HG03135 (cell line): ENCODE data around the gene MBNL3.

ENCODE experiments used
- ATAC-seq: cut with Tn5 transposase; IDR thresholded peaks from one replicate; pipeline ENCODE4 v1.9.1; 2021; ENCODE audit warnings: mild to moderate bottlenecking, moderate library complexity; ENCODE audit not compliant: unreplicated experiment

The MBNL3 gene

GRCh38 chrX:132423323-132423722 lies 65.5 kb downstream of the MBNL3 start:
- ATAC-seq = no peak

DNA sequence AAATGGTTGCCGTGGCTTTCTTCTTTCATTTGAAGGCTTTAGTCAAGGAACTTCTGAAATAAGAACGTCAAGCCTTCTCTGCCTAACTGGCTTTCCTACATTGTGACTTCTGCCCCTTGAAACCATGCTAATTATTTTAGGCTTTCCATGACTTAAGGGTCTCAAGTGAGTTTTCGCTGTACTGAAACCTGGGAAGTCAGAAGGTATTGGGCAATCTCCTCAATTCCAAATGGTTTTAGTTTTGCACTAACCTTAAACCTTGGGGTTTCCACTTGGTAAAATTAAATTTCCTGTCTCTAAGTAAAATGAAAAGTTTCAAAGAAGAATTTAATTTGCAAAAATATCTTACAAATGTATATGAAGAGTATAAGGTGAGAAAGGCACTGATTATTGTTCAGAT lies 73.8 kb downstream of the MBNL3 start:
- ATAC-seq = no peak

DNA sequence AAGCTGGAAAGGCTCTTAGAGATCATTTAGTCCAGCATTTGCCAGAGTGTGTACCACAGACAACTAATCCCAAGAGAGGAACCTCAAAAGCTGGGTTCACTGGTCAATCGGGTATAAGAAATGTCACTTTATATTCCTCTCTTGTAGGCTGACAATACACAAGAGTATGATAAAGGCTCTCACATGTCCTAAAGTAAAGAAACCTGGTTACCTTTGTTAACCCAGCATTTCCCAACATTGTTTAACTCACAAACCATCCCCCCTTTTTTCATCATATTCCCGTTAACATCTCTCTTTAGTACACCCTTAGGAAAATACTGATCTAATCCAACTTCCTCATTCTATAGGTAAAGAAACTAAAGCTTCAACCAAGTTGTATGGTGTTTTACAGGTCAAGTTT lies 74.4 kb downstream of the MBNL3 start:
- no peak for ATAC-seq

DNA sequence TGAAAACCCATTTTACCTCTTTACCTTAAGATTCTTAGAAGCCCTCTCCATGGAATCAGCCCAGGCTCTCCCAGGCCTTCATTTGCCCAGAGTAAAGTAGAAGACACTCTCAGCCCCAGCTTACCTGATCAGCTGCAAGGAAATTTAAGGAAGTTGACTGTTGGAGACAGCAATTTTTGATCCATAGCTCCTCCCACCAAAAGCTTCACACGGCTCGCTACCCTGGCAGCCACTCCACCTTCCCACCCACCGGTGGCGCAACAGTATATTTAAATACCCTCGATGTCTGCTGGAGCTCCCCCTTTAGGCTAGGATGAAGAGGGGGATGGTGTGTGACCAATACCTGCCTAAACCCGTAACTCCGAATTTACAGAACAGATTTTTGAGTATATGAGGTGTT lies 75.4 kb downstream of the MBNL3 start:
- no peak for ATAC-seq

- no peak for ATAC-seq
These were observed 76.6 kb downstream of the MBNL3 start for GRCh38 chrX:132412208-132412607.

DNA sequence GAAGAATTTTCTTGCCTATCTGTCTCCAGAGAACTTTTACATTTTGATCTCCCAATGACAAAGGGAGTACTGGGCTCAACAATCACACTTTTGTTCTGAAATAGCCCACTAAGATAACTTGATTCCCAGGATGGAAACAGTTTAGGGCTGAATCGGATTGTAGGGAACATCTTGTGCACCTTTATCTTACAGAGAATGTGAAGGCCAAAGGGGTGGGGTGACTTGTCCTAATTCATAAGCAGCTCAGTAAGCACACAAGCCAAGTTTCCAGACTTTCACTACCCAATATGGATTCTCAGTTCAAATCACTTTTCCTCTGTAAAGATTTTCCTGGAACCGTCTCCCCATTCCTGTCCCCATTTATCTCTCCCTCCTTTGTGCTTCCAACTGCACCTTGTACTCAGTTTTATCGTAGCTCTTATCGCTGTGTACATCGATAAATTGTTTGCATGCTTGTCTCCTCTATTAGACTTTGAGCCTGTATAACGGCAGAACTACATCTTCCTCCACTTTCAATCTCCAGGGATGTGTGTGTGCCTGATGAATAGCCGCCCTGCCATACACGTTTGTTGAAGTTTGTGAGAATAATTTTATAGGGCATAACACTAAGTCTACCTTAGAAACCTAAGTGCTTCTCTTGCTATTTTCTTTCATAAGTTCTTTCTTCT lies 77.4 kb downstream of the MBNL3 start:
- no peak for ATAC-seq

DNA sequence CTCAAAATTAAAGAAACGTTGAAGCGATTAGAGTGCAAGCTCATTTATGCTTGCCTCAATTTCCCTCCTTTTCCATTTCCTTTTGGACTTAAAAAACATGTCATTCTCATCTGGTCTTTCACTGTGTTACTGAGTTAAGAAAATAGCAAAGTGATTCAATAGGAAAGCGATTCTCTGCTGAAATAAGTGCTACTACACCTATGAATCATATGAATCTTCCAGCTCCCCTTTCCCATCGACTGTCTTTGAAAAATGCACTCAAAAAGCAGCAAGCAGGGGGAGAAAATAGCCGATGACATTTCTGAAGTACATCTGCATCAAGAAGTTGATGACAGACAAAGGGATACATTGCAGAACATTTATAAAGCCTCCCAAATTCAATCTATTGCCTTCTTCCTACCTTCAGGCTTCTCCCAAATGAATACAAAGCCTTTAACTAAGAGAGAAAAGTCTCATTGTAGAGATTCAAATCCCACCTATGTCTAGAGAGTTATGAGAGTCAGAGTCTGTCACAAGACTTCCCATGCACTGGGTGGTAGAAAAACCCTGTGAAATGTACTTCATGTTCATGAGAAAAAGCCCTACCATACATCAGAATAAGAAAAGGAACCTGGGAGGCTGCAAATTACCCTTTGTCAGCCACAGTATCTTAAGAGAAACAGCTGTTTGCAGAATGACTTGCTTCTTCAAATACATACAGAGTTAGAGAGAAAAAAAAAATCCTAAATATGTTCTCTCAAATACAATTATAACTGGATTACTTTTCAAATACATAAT lies 78.9 kb downstream of the MBNL3 start:
- no peak for ATAC-seq

DNA sequence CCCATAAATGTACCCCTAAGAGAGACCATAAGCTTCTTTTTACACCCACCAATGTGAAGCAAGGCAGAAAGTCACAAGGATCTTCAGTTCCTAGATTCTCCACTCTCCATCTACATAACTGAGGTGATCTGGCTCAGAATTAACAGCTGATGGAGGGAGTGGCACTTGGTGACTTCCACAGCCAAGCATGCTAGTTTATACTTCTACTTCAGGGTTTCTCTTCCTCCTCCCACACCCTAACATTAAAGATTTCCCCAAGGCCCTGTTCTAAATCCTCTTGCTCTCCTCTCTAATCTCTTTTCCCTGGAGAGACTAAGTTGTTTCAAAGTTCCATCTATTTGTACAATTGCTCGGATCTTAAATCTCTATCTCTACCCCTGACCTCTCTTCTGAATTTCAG lies 81.1 kb downstream of the MBNL3 start:
- ATAC-seq = no peak

GRCh38 chrX:132406106-132406505 lies 82.7 kb downstream of the MBNL3 start:
- no peak for ATAC-seq

DNA sequence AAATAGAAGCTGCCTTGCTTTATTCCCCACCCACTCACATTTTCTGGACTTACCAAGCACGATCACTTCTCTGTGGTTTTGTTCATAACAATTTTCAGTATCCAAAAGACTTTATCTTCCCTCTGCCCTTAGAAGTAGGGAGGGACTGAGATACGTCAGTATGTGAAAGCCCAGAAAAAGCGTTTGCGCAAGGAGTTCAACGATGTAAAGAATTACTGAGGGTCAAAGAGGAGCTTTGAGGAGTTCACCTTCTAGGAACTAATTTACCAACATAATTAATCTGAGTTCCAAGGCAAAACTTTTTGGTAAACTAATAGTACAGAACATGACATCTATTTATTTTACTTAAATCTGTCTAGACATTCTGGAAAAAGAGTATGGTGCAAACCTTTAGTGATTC lies 84.6 kb downstream of the MBNL3 start:
- no peak for ATAC-seq

GRCh38 chrX:132401935-132402334 lies 86.9 kb downstream of the MBNL3 start:
- no peak for ATAC-seq

- ATAC-seq = no peak
These were observed 88.1 kb downstream of the MBNL3 start for GRCh38 chrX:132400706-132401105.

DNA sequence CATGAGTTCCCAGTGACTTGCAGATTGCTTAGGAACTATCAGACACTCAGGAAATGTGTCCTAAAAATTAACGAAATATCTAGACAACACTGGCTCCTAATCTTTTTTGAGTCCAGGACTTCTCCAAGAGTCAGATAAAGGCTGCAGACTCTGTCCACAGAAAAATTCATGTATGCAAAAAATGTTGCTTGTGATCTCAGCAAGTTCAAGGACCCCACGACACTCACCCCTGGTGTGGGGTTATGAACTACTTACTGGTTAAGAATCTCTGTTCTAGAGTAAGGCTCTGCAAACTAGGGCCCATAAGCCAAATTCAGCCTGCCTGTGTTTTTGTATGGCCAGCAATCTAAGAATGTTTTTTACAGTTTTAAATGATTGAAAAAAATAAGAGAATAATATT lies 93.2 kb downstream of the MBNL3 start:
- no peak for ATAC-seq

GRCh38 chrX:132395026-132395425 lies 93.8 kb downstream of the MBNL3 start:
- ATAC-seq = no peak

DNA sequence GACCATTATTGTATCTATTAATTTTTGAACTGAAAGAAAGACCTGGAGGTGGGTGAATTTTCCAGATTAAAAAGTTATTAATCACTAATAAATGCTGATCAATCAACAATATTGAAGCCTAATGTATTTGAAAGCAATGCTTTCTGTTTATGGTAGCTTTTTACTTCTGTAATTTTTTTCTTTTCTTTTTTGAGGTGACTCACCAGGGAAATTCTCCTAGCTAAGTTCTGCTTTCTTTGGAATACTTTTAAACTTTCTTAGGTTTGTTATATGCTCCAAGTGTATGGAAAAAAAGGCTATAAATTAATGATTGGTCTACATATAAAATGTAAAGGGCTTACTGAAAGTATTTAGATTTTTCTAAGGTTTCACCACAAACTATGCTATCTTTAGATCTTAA lies 94.2 kb downstream of the MBNL3 start:
- ATAC-seq = no peak

- no peak for ATAC-seq
These were observed 94.8 kb downstream of the MBNL3 start for GRCh38 chrX:132393992-132394391.

DNA sequence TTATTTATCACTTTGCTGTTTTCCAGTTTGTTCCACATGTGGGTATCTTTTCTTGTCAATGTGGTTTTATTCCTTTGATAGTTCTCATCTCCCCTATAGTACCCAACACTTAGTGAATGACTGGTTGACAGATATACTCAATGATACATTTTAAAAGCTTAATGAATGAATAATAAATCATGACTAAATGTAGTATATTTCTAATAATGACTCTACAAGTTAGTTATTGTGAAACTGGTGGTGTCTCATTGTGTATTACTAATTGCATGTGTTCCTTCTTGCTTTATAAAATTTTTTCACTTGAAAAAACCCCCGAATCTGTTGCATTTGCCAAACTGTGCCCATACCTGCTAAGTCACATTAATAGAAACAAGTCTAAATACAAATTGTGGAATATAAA lies 95.4 kb downstream of the MBNL3 start:
- no peak for ATAC-seq

- no peak for ATAC-seq
These were observed 95.8 kb downstream of the MBNL3 start for GRCh38 chrX:132393085-132393484.

- no peak for ATAC-seq
These were observed 98.0 kb downstream of the MBNL3 start for GRCh38 chrX:132390792-132391191.

DNA sequence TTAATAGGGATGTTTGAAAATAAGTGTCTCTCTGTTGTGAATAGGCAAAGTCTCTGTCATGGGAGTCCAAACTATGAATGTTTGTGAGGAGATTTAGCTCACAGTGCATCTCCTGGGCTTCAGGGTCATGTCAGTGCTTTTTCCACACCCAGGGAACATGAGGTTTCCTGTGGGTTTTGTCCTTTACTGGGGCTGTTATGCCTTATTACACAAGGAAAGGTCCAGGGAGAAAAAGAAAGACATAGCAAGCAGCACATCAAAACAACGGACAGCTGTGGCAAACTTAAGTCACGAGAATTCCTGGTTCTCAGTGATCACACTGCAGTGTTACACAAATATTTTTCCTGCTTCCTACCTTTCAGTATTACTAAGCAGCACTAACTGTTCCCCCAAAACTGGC lies 99.4 kb downstream of the MBNL3 start:
- no peak for ATAC-seq

GRCh38 chrX:132388371-132388770 lies 100.5 kb downstream of the MBNL3 start:
- no peak for ATAC-seq

GRCh38 chrX:132384301-132384700 lies 104.5 kb downstream of the MBNL3 start:
- ATAC-seq = no peak

DNA sequence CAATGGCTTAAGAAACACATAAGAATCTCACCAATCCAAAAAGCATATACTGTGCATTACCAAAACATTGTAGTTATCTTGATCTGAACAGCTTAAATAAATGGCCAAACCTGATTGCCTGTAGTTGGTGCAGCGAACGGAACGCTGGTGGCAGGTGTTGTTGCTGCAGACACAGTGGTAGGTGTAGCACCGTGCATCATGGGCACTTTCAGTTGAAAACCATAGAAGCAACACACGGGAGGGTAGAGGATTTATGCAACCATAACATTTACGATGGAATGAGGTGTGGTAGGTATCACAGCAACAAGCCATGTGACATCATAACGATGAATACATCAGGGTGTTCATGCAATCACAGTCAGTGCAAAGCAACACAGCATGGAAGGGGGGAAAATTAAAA lies 106.8 kb downstream of the MBNL3 start:
- ATAC-seq = no peak
